Testis (tissue), 3 donors: ENCODE results near the gene ANKRD27. TPM values are rescaled to one million over a fixed set of nuclear protein-coding genes. Genes with fewer than 3 reads are reported as not detected.

Experiments
- DNase-seq: peaks from one replicate; pipeline ENCODE4 v3.0.0-alpha.2; 2019
- H3K27ac ChIP-seq, 2 donors: fragments of 200-600 bp; sonication (generic); one replicate each; pipeline ENCODE4 v1.5.1; 2019
- H3K27me3 ChIP-seq: fragments of 200-600 bp; sonication (generic); one replicate; pipeline ENCODE4 v1.5.1; 2019
- H3K36me3 ChIP-seq: fragments of 200-600 bp; sonication (generic); one replicate; pipeline ENCODE4 v1.5.1; 2017; ENCODE audit warnings: low read depth; ENCODE audit errors: missing control alignments
- H3K4me1 ChIP-seq: fragments of 200-600 bp; sonication (generic); one replicate; pipeline ENCODE4 v1.5.1; 2019
- H3K4me3 ChIP-seq, 2 donors: fragments of 200-600 bp; sonication (generic); one replicate each; pipeline ENCODE4 v1.5.1; 2017 to 2019
- H3K9me3 ChIP-seq: fragments of 200-600 bp; sonication (generic); one replicate; pipeline ENCODE4 v1.5.1; 2017
- POLR2A ChIP-seq: fragments of 450-650 bp; IDR thresholded peaks from one replicate; pipeline ENCODE4 v1.6.1; 2017; ENCODE audit warnings: antibody characterized with exemption, mild to moderate bottlenecking, moderate library complexity
- WGBS, 2 donors: methylation state at CpG; one replicate each; pipeline ENCODE4 v1.1.5; 2018; 5-methylcytosine and 5-hydroxymethylcytosine counted together
- intact Hi-C: fragments of 100-400 bp; cut with DNase I; formaldehyde crosslinking; loops from one replicate; pipeline ENCODE4 v1.15.1; 2023; ENCODE audit warnings: low total_unique reads
- polyA plus RNA-seq: library from polyadenylated mRNA; stranded (reverse); fragments of 350-450 nt; fragmentation: Illumina TruSeq; extraction: RNeasy Lipid Tissue Mini Kit (QIAGEN cat#74804); gene quantifications from one replicate; pipeline ENCODE4 v1.2.3, GENCODE V29; 2014; ENCODE audit warnings: low read depth, low replicate concordance; ENCODE audit not compliant: insufficient read depth
- total RNA-seq, 2 donors: library from RNA; depleted of rRNA; stranded (reverse); fragments of >200 nt; gene quantifications; one replicate each; pipeline ENCODE4 v1.2.3, GENCODE V29; 2016
- TF ChIP-seq, protein P1 (sequence below), 3 experiments: fragments of 450-650 bp in 2 of 3; fragments of 200-600 bp in 1 of 3; sonication (generic) in 1 of 3; IDR thresholded peaks; one replicate each; pipeline ENCODE4 v1.5.1; 2016 to 2019; ENCODE audit warnings: antibody characterized with exemption in 3 of 3, mild to moderate bottlenecking in 2 of 3, moderate library complexity in 1 of 3

The ANKRD27 gene
- total and polyA plus RNA-seq, 3 donors from 2014 or later, result 34.6 to 54.4 (median 45.8) TPM

DNA sequence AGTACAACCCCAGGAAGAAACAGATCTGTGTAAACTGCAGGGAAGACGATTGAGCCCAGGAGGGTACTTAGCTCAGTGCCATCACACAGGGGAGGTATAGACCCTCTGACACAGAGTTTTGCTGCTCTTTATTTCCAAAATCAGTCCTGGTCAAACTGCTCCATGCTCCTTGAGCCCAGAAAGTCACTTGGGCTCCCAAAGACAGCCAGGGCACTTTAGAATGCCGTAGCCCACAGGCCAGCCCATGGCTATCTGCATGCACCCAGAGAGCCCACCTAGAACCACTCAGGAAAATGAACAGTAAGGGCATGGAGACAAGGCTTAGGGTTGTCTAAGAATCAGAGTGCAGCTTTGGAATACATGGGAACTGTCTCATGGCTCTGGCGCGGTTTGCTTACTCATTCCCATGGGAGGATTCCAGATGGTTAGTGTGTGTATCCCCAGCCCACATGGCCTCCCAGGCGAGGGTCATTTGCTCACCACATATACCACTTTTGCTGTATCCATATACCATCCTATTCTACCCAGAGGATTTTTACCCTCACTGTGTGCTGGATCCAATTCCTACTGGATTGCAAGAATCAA lies 108.6 kb downstream of the ANKRD27 start:
- Histone ChIP-seq H3K4me1 (no peaks in the 10 kb centered on the region), H3K4me3 (no peak overlapping the region), H3K9me3 (no peaks in the 10 kb centered on the region), H3K27ac (no peak overlapping the region), H3K36me3 (no peaks in the 10 kb centered on the region), H3K27me3 (no peaks in the 10 kb centered on the region)
- intact Hi-C loops, result no loop called here
- TF ChIP-seq POLR2A, result no peak
- TF ChIP-seq, protein P1, sequence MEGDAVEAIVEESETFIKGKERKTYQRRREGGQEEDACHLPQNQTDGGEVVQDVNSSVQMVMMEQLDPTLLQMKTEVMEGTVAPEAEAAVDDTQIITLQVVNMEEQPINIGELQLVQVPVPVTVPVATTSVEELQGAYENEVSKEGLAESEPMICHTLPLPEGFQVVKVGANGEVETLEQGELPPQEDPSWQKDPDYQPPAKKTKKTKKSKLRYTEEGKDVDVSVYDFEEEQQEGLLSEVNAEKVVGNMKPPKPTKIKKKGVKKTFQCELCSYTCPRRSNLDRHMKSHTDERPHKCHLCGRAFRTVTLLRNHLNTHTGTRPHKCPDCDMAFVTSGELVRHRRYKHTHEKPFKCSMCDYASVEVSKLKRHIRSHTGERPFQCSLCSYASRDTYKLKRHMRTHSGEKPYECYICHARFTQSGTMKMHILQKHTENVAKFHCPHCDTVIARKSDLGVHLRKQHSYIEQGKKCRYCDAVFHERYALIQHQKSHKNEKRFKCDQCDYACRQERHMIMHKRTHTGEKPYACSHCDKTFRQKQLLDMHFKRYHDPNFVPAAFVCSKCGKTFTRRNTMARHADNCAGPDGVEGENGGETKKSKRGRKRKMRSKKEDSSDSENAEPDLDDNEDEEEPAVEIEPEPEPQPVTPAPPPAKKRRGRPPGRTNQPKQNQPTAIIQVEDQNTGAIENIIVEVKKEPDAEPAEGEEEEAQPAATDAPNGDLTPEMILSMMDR (IDR thresholded peaks at IDR 0.05), result no peak
- DNase-seq, result no peak
- 68 to 78% methylated on average over 2 to 5 of the region's 5 CpGs for WGBS, 2 donors

DNA sequence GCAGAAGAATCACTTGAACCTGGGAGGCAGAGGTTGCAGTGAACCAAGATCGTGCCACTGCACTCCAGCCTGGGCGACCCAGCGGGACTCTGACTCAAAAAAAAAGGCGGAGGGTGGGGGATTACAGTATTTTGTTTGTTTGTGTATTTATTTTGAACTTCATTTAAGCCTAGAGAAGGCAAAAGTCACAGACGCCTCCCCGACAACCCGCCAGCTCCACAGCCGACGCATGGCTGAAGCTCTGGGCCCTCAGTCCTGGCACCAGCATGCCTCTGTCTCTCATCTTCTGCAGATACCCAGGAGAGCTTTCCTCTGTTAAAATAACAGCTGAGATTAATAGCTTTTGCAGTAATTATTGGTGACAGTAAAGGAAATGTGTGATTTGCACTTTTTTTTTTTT lies 111.2 kb downstream of the ANKRD27 start:
- no peak overlapping the region for H3K4me3 ChIP-seq
- no peaks in the 10 kb centered on the region for H3K27me3 ChIP-seq
- intact Hi-C loops, result no loop called here
- H3K9me3 ChIP-seq, result no peaks in the 10 kb centered on the region
- H3K36me3 ChIP-seq, result no peaks in the 10 kb centered on the region
- TF ChIP-seq POLR2A, result no peak
- TF ChIP-seq, protein P1 (IDR thresholded peaks at IDR 0.05), result no peak
- 89 to 90% methylated on average over 9 of the region's 9 CpGs for WGBS, 2 donors
- no peak overlapping the region for H3K27ac ChIP-seq
- no peak for DNase-seq
- no peaks in the 10 kb centered on the region for H3K4me1 ChIP-seq

DNA sequence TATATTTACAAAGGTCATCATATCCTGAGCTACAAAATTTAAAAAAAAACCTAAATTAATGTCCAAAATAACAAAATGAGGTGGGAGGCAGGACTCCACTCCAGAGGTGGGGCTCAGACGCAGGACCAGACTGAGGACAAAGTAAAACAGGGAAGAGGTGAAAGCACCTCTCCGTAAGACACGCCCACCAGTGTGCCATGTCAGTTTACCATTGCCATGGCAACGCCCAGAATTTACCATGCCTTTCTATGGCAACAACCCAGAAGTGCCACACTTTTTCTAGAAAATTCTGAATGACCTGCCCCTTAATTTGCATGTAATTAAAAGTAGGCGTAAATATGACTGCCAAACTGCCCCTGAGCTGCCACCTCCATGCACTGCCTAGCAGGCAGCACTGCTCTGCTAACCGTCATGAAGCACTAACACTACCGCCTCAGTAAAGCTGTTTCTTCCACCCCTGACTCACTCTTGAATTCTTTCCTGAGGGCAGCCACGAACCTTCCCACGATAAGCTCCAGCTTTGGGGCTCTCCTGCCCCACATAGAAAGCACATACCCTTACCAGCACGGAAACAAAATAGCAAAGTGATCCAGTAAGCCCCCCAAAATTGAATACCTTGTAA lies 116.3 kb downstream of the ANKRD27 start:
- 66 to 71% methylated on average over 10 of the region's 10 CpGs for WGBS, 2 donors
- Histone ChIP-seq H3K27me3 (no peaks in the 10 kb centered on the region), H3K9me3 (no peaks in the 10 kb centered on the region), H3K4me1 (no peaks in the 10 kb centered on the region), H3K4me3 (no peak overlapping the region), H3K36me3 (no peaks in the 10 kb centered on the region), H3K27ac (no peak overlapping the region)
- no peak for DNase-seq
- intact Hi-C loops, result no loop called here
- no peak for TF ChIP-seq POLR2A
- TF ChIP-seq, protein P1 (IDR thresholded peaks at IDR 0.05), result no peak

DNA sequence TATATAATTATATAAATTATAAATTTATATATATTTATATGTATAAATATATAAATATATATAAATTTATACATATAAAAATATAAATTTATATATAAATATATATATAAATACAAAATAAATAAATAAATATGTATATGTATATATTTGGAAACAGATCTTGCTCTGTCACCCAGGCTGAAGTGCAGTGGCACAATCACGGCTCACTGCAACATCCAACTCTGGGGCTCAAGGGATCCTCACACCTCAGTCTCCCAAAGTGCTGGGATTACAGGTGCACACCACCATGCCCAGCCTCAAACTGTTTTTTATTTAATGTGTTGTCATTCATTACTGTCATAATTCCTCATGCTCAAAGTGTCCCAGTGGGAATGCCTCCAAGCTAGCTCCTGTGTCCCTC lies 119.2 kb downstream of the ANKRD27 start:
- no peak overlapping the region for H3K27ac ChIP-seq
- no peaks in the 10 kb centered on the region for H3K9me3 ChIP-seq
- no peak for DNase-seq
- no peak overlapping the region for H3K4me3 ChIP-seq
- WGBS, 2 donors, result 59 to 78% methylated on average over 1 of the region's 1 CpG
- TF ChIP-seq POLR2A, result no peak
- TF ChIP-seq, protein P1 (IDR thresholded peaks at IDR 0.05), result no peak
- no peaks in the 10 kb centered on the region for H3K27me3 ChIP-seq
- intact Hi-C loops, result no loop called here
- no peaks in the 10 kb centered on the region for H3K4me1 ChIP-seq
- no peaks in the 10 kb centered on the region for H3K36me3 ChIP-seq

DNA sequence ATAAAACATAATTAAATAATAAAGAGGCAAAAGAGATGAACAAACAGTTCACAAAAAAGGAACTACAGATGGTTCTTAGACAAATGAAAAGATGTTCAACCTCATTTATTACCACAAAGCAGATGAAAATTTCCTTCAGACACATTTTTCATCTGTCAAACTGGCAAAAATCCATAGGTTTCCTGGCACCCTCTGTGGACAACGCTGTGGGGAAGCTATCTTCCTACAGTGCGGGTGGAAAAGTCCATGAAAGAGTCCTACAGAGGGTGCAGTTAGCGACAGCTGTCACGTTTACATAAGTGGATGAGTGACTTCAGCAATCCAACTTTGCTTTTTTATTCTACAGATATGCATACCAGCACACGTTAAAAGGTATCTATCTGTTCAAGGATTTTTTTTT lies 124.3 kb downstream of the ANKRD27 start:
- no peaks in the 10 kb centered on the region for H3K36me3 ChIP-seq
- H3K9me3 ChIP-seq, result no peaks in the 10 kb centered on the region
- H3K27ac ChIP-seq, result no peak overlapping the region
- 63 to 75% methylated on average over 5 of the region's 5 CpGs for WGBS, 2 donors
- intact Hi-C loops, result no loop called here
- TF ChIP-seq, protein P1 (IDR thresholded peaks at IDR 0.05), result no peak
- TF ChIP-seq POLR2A, result no peak
- H3K4me3 ChIP-seq, result no peak overlapping the region
- H3K4me1 ChIP-seq, result no peaks in the 10 kb centered on the region
- DNase-seq, result no peak
- no peaks in the 10 kb centered on the region for H3K27me3 ChIP-seq
